ENCODE measurements around the gene TAB3. TPM values are rescaled to one million over a fixed set of nuclear protein-coding genes. Genes with fewer than 3 reads are reported as not detected.

TAB3 gene
- total RNA-seq, 1 donor from 2014 or later = 13.3 TPM

DNA sequence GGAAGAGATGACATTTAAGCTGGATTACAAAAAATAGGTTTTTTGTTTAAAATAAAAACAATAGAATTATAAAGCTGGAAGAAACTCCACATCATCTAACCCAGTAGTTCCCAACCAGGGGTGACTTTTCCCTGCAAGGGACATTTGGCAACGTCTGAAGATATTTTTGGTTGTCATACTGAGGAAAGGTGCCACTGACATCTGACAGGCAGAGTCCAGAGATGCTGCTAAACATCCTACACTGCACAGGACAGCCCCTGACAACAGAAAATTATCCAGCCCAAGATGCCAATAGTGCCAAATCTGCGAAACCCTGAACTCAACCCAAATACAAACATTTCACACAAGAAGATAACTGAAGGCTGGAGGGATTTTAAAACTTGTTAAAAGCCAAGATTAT is 18.5 kb downstream of the TAB3 start:
- Mint-ChIP-seq H3K4me3 (no peak overlapping the region), H3K27me3 (ENCODE audit: low read depth) (no peaks in the 10 kb centered on the region), H3K4me1 (no peaks in the 10 kb centered on the region), H3K36me3 (ENCODE audit: low read depth) (no peaks in the 10 kb centered on the region), H3K9me3 (no peaks in the 10 kb centered on the region), H3K27ac (ENCODE audit: unreplicated experiment) (peak overlapping the region; percentile 19)
- no peak for DNase-seq (ENCODE audit: low read depth, low spot score)
- TF ChIP-seq, protein P1, sequence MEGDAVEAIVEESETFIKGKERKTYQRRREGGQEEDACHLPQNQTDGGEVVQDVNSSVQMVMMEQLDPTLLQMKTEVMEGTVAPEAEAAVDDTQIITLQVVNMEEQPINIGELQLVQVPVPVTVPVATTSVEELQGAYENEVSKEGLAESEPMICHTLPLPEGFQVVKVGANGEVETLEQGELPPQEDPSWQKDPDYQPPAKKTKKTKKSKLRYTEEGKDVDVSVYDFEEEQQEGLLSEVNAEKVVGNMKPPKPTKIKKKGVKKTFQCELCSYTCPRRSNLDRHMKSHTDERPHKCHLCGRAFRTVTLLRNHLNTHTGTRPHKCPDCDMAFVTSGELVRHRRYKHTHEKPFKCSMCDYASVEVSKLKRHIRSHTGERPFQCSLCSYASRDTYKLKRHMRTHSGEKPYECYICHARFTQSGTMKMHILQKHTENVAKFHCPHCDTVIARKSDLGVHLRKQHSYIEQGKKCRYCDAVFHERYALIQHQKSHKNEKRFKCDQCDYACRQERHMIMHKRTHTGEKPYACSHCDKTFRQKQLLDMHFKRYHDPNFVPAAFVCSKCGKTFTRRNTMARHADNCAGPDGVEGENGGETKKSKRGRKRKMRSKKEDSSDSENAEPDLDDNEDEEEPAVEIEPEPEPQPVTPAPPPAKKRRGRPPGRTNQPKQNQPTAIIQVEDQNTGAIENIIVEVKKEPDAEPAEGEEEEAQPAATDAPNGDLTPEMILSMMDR (conservative IDR thresholded peaks at IDR 0.05) = no peak

DNA sequence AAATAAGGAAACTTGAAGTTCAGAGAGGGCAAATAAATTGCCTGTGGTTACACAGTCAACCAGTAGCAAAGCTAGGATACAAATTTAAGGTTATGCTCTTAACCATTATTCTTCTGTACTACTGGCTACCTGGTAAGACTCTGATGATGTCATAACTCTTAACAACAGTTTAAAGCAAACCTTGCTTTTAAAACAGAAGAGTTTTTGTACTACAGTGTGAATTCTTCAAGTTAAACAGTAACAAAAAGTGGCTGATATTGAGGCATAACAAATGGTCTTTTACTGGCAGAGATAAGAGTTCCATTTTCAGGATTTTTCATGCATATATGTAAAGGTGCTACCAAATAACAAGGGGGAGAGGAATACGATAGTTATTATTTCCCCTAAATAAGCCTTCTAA is 23.4 kb downstream of the TAB3 start:
- no peaks in the 10 kb centered on the region for H3K27me3 Mint-ChIP-seq (ENCODE audit: low read depth)
- no peak for DNase-seq (ENCODE audit: low read depth, low spot score)
- H3K9me3 Mint-ChIP-seq = no peaks in the 10 kb centered on the region
- H3K36me3 Mint-ChIP-seq (ENCODE audit: low read depth) = no peaks in the 10 kb centered on the region
- H3K4me3 Mint-ChIP-seq = no peak overlapping the region
- TF ChIP-seq, protein P1 (conservative IDR thresholded peaks at IDR 0.05) = no peak
- H3K4me1 Mint-ChIP-seq = no peaks in the 10 kb centered on the region
- H3K27ac Mint-ChIP-seq (ENCODE audit: unreplicated experiment) = no peak overlapping the region

DNA sequence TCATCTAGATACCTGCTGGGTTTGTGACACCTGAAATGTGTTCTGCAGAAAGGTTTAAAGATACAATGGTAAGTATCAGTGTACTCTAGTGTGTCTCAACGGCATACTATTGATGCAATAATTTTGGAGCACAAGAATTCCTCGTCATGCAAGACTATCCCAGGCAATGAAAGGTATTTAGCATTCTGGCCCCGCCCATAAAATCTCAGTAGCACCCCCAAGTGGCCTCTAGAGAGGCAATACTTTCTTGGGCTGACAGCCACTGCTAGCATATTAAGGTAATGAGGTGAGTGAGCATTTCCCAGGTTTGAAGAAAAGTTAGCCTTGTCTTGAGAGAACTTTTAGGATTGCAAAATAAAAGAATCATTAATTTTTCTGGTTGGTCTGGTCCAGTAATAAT is 24.0 kb downstream of the TAB3 start:
- no peaks in the 10 kb centered on the region for H3K4me1 Mint-ChIP-seq
- no peaks in the 10 kb centered on the region for H3K9me3 Mint-ChIP-seq
- H3K4me3 Mint-ChIP-seq = no peak overlapping the region
- TF ChIP-seq, protein P1 (conservative IDR thresholded peaks at IDR 0.05) = peak; percentile 40
- no peaks in the 10 kb centered on the region for H3K36me3 Mint-ChIP-seq (ENCODE audit: low read depth)
- no peak overlapping the region for H3K27ac Mint-ChIP-seq (ENCODE audit: unreplicated experiment)
- H3K27me3 Mint-ChIP-seq (ENCODE audit: low read depth) = no peaks in the 10 kb centered on the region
- no peak for DNase-seq (ENCODE audit: low read depth, low spot score)

DNA sequence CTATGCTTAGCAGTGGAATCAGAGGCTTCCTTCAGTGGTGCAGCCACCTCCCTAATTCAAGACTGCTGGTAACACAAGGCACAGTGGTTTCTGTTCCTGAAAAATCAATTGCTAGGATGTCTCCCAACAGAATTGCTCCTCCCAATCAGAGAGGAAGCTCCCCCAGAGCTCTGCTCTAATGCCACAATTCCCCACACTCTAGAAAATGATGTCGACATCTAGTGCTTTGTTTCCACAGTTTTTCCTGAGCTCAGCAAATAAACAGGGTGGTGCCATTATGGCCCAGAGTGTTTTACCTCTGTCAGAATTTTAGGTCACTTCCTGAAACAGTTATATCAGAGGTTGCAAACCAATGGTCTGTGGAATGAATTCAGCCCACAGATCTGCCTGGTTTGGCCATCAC is 24.7 kb downstream of the TAB3 start:
- Mint-ChIP-seq H3K27me3 (ENCODE audit: low read depth) (no peaks in the 10 kb centered on the region), H3K4me1 (no peaks in the 10 kb centered on the region), H3K27ac (ENCODE audit: unreplicated experiment) (no peak overlapping the region), H3K9me3 (no peaks in the 10 kb centered on the region), H3K36me3 (ENCODE audit: low read depth) (no peaks in the 10 kb centered on the region), H3K4me3 (no peak overlapping the region)
- no peak for DNase-seq (ENCODE audit: low read depth, low spot score)
- TF ChIP-seq, protein P1 (conservative IDR thresholded peaks at IDR 0.05) = no peak

DNA sequence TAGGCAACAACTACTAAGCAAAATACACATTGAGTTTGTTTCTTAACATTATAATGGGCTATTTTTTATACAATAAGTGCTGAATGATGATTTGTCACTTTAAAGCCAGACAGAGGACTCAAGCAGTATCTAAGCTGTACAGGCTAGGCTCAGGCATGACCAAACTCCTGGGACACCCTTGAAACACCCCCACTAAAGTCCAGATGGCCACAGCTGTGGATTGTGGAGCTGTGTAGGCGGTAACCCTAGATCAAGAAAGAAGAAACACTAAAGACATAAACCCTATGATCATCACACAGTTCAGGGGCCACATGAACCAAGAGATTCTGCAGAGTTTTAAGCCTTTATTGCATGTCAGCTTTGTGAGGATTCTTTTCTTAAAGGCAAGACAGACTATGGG is 25.1 kb downstream of the TAB3 start:
- DNase-seq (ENCODE audit: low read depth, low spot score) = no peak
- no peaks in the 10 kb centered on the region for H3K27me3 Mint-ChIP-seq (ENCODE audit: low read depth)
- peak overlapping the region; percentile 19 for H3K27ac Mint-ChIP-seq (ENCODE audit: unreplicated experiment)
- no peak overlapping the region for H3K4me3 Mint-ChIP-seq
- H3K9me3 Mint-ChIP-seq = no peaks in the 10 kb centered on the region
- no peaks in the 10 kb centered on the region for H3K36me3 Mint-ChIP-seq (ENCODE audit: low read depth)
- H3K4me1 Mint-ChIP-seq = no peaks in the 10 kb centered on the region
- TF ChIP-seq, protein P1 (conservative IDR thresholded peaks at IDR 0.05) = no peak

DNA sequence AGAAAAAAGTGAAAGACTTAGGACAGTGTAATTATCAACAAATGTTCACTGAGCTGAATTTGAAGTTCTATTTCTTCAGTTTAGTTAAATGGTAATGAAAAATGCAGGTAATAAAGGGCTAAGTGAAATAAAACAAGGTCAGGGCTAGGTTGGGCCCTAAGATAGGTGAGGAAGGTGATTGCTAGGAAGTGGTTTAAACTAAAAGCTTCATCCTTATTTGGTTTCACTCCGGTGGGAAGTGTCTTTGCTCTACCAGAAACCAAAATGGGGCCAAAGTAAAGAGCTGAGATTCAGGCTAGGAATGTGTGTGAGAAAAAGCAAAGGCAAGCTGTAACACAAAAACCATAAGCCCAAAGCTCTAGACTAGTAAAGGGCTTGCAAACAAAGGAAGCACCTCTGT is 31.0 kb downstream of the TAB3 start:
- no peak overlapping the region for H3K27ac Mint-ChIP-seq (ENCODE audit: unreplicated experiment)
- H3K36me3 Mint-ChIP-seq (ENCODE audit: low read depth) = peaks cover 13% of the 10 kb centered on the region
- no peak for DNase-seq (ENCODE audit: low read depth, low spot score)
- TF ChIP-seq, protein P1 (conservative IDR thresholded peaks at IDR 0.05) = no peak
- H3K4me3 Mint-ChIP-seq = no peak overlapping the region
- H3K9me3 Mint-ChIP-seq = peaks cover 7% of the 10 kb centered on the region
- H3K4me1 Mint-ChIP-seq = no peaks in the 10 kb centered on the region
- H3K27me3 Mint-ChIP-seq (ENCODE audit: low read depth) = no peaks in the 10 kb centered on the region
